T-helper 2 cell treated with Interferon-gamma antibody and Interleukin-4, amounts not matched to agents 5 μg/mL and 100 μg/mL, for 36 hours (primary cell): ENCODE data around the gene CLSTN1.
A peak's percentile ranks its signal among the peaks of the same experiment; 100 is the strongest.

Experiments used
- DNase-seq: peaks from one replicate; pipeline ENCODE4 v3.0.0; 2021; ENCODE audit warnings: low spot score
- H3K27ac Mint-ChIP-seq: one replicate; pipeline ENCODE4 v1.8.0; 2021; ENCODE audit warnings: mild to moderate bottlenecking, mixed read lengths
- H3K27me3 Mint-ChIP-seq: one replicate; pipeline ENCODE4 v1.8.0; 2021; ENCODE audit warnings: low read depth, mixed read lengths
- H3K36me3 Mint-ChIP-seq: one replicate; pipeline ENCODE4 v1.8.0; 2021; ENCODE audit warnings: low read depth, mixed read lengths
- H3K4me1 Mint-ChIP-seq: one replicate; pipeline ENCODE4 v1.8.0; 2021; ENCODE audit warnings: low read depth, mixed read lengths
- H3K4me3 Mint-ChIP-seq: one replicate; pipeline ENCODE4 v1.8.0; 2022; ENCODE audit warnings: mild to moderate bottlenecking, moderate library complexity, mixed read lengths
- H3K9me3 Mint-ChIP-seq: one replicate; pipeline ENCODE4 v1.8.0; 2021; ENCODE audit warnings: mixed read lengths

Gene CLSTN1

DNA sequence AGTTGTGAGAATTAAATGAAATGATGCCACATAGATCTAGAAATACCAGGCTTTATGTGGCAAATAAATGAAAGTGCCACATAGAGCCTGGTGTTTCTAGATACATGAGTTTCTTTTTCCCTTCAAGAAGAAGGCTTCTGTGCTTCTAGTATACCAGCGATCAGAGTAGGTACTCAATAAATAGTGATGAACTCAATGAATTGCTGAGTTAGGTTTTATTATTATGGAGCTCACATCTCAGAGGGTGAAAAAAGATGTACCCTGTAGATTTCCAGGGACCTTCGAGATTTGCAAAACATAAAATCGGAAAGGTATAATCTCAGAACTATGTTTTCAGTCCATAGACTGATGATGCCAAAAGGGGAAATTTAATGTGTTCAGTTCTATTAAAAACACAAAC is 2.3 kb upstream of the CLSTN1 start:
- H3K9me3 Mint-ChIP-seq = no peaks in the 10 kb centered on the region
- peaks cover 18% of the 10 kb centered on the region for H3K27me3 Mint-ChIP-seq
- no peak for DNase-seq
- peak overlapping the region; percentile 69 for H3K27ac Mint-ChIP-seq
- H3K36me3 Mint-ChIP-seq = peaks cover 7% of the 10 kb centered on the region
- peak overlapping the region; percentile 69 for H3K4me3 Mint-ChIP-seq
- H3K4me1 Mint-ChIP-seq = peaks cover 34% of the 10 kb centered on the region

DNA sequence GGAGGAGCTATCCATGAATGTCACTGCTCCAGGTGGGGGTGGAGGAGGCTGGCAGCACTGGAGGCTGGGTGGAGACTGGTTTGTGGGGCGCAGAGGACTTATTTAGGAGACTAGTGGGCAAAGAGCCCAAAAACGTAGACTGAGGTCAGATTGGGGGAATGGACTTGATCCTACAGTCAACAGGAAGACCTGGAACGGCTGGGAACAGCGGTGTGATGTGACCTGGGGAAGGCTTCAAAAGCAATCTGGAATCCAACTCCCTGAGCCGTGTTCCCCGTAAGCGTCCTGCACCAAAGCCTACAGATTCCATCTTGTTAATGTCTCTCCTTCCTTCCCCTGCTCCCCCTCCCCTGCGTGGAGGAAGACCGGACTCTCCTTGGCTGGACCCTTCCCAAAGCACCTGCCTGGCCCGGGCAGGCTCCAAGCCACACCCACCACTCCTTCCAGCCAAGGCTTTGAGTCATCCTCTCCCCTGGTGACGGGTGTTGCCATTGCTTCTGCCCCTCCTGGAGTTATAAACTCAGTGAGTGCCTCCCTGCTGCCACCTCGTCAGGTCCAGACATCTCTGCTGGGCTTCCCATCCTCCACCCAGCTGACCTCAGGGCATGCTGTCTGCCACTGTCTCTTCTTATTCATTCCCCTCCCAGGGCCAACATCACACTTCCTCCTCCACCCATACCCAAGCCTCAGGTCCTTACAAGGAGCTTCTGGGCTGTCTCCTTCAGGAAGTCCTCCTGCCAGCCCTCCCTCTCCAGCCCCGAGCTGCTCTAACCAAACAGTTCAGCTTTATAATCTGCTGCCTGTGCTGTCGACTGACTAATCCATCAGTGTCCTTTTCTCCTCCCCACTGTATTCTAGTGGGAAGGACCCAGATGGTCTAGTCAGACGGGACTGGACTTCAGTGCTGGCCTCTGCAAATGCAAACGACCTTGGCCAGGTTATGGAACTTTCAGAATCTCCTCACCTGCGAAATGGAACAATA is 1.6 kb upstream of the CLSTN1 start:
- H3K4me3 Mint-ChIP-seq = peak overlapping the region; percentile 69
- H3K27ac Mint-ChIP-seq = peak overlapping the region; percentile 69
- peaks cover 10% of the 10 kb centered on the region for H3K36me3 Mint-ChIP-seq
- H3K9me3 Mint-ChIP-seq = no peaks in the 10 kb centered on the region
- peaks cover 19% of the 10 kb centered on the region for H3K27me3 Mint-ChIP-seq
- peaks cover 37% of the 10 kb centered on the region for H3K4me1 Mint-ChIP-seq
- peak; percentile 37 for DNase-seq

DNA sequence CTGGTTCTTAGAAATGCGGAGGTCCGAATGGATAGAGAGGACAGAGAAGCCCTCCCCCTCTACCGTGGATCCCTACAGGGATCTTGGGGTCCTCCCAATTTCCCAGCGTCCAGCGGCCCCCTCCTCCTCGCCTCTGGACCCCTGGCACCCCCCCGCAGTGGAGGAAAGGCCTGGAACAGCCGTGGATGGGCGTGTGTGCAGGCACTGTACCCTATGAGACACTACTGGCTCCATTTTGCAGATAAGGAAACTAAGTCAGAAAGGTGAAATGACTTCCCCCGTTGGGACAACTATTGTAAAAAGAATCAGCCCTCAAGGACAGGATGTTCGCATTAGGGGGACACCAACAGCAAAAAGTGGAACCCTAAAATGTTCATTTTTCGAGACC is 931 bp upstream of the CLSTN1 start:
- Mint-ChIP-seq H3K4me1 (peaks cover 37% of the 10 kb centered on the region), H3K4me3 (peak overlapping the region; percentile 69)

DNA sequence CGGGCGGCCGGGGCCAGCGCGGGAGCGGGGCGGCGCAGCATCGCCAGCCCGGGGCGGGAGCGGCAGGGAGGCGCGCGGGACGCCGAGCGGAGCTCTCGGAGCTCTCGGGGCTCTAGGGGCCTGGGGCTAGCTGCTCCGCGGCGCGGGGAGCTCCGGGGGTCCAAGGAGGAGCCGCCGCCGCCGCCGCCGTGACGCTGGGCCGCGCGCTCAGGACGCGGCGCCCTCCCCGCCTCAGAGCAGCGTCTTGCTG is 147 bp downstream of the CLSTN1 start:
- Mint-ChIP-seq H3K9me3 (no peaks in the 10 kb centered on the region), H3K4me1 (peaks cover 37% of the 10 kb centered on the region), H3K4me3 (peak overlapping the region; percentile 36), H3K27ac (no peak overlapping the region), H3K27me3 (peaks cover 14% of the 10 kb centered on the region), H3K36me3 (peaks cover 16% of the 10 kb centered on the region)
- no peak for DNase-seq

More for the DNA sequence above, 931 bp upstream of the CLSTN1 start:
- peaks cover 16% of the 10 kb centered on the region for H3K27me3 Mint-ChIP-seq
- H3K27ac Mint-ChIP-seq = peak overlapping the region; percentile 21
- no peak for DNase-seq
- peaks cover 15% of the 10 kb centered on the region for H3K36me3 Mint-ChIP-seq
- no peaks in the 10 kb centered on the region for H3K9me3 Mint-ChIP-seq

DNA sequence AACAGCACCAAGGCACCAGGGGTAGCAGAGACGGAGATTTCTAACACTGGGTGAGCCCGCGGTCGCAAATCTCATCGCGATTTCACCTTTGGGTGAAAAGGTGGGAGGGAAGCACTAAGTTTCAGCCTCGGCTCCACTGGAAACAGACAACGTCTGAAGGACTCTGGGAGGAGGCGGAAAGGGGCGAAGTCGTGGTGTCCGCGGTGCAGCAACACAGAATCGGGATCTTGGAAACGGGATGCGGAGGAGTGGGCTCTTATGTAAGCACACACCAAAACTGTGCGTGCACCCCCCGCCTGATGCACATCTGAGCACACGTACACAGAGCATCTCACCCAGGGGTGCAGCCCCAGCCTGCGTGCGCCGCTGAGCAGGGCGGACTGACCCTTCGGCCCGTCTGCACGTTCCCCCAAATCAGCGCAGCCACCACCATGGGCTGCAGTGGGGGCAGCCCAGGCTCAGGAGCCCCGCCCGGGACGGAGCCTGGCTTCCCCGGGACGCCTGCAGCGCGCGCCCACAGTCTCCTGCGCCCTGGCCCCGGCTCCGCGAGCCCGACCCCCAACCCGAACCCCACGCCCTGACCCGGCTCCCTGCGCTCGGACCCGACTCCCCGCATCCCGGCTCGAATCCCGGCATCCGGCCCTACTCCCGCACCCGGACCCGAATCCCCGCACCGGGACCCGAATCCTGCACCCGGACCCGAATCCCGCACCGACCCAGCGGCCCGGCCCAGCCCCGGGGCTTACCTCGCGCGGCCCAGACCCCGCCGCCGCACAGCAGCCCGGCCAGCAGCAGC is 670 bp downstream of the CLSTN1 start:
- peak overlapping the region; percentile 96 for H3K4me3 Mint-ChIP-seq
- H3K27me3 Mint-ChIP-seq = peaks cover 14% of the 10 kb centered on the region

DNA sequence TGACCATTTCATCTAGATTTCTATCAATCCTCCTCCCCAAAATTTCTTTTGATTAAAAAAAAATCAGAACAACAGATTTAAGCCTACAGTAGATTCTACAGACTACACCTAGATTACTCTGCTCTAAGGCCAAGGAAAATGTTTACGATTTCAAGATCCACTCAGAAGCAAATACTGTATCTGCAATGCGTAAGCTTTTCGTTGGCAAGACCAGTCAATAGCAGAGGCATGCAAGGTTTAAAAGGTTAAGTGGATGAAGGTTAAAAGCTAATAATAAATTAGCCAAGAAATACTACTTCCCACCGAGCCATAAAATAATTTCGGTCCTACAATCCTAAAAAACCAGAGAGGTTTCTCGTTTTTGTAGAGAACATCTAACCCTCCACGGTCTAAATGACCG is 1.3 kb downstream of the CLSTN1 start:
- H3K4me3 Mint-ChIP-seq = peak overlapping the region; percentile 96
- H3K36me3 Mint-ChIP-seq = peaks cover 16% of the 10 kb centered on the region
- no peaks in the 10 kb centered on the region for H3K9me3 Mint-ChIP-seq
- peaks cover 36% of the 10 kb centered on the region for H3K4me1 Mint-ChIP-seq
- no peak for DNase-seq
- peaks cover 10% of the 10 kb centered on the region for H3K27me3 Mint-ChIP-seq
- peak overlapping the region; percentile 86 for H3K27ac Mint-ChIP-seq

More for the DNA sequence above, 670 bp downstream of the CLSTN1 start:
- DNase-seq = peak; percentile 29
- Mint-ChIP-seq H3K4me1 (peaks cover 37% of the 10 kb centered on the region), H3K36me3 (peaks cover 16% of the 10 kb centered on the region), H3K27ac (peak overlapping the region; percentile 86), H3K9me3 (no peaks in the 10 kb centered on the region)

DNA sequence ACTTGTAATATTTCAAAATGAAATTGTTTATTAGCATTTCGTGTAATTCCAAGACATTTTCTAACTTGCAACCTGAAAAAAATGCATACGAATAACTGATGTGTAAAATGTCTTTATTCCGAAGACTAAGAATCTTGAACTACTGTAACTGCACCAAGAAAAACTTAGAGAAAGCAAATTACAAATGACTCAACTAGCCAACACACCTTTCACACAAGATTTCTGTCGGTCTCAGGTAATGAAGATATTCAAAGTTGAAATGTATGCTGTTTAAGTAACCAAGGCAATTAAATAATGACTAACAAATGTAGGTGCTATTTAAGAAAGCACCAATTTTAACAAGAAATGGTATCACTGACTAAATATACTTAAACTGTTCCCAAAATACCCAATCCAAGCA is 2.1 kb downstream of the CLSTN1 start:
- DNase-seq = no peak
- no peaks in the 10 kb centered on the region for H3K9me3 Mint-ChIP-seq
- peaks cover 7% of the 10 kb centered on the region for H3K27me3 Mint-ChIP-seq
- H3K27ac Mint-ChIP-seq = no peak overlapping the region
- peaks cover 35% of the 10 kb centered on the region for H3K4me1 Mint-ChIP-seq
- H3K4me3 Mint-ChIP-seq = peak overlapping the region; percentile 96
- H3K36me3 Mint-ChIP-seq = peaks cover 16% of the 10 kb centered on the region

DNA sequence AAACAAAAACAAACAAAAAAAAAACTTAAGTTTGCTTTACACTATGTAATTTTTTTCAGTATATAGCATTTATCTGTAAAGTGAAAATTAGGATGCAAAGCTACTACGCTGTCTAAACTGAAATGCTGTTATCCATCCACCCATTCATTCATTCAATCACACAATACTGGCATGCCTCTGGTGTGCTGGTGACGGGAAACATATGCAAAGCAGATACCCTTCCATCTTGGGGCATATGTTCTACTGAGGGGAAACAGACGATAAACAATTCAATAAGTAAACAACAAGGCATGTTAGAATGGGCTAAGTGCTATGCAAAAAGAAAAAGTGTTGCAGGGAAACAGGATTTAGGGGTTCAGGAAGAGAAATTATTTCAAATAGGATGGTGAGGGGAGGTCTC is 3.2 kb downstream of the CLSTN1 start:
- Mint-ChIP-seq H3K36me3 (peaks cover 19% of the 10 kb centered on the region), H3K4me3 (peak overlapping the region; percentile 9), H3K4me1 (peaks cover 26% of the 10 kb centered on the region), H3K27me3 (peaks cover 3% of the 10 kb centered on the region), H3K27ac (no peak overlapping the region), H3K9me3 (no peaks in the 10 kb centered on the region)
- DNase-seq = no peak

DNA sequence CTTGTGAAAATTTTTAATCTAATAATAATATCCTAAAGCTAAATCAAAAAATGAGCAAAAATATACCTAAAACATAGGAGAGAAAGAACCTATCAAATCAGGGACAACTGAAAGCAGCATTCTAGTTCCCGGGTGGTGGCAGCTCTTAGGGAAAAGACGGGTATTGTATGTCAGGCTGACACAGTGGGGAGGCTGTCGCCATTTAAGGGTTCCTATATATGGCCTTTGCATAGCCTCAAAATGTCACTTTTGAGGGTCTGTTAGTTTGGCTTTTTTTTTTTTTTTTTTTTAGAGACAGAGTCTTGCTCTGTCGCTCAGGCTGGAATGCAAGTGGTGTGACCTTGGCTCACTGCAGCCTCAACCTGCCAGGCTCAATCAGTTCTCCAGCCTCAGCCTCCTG is 6.0 kb downstream of the CLSTN1 start:
- Mint-ChIP-seq H3K4me3 (no peak overlapping the region), H3K27ac (no peak overlapping the region), H3K27me3 (peaks cover 2% of the 10 kb centered on the region), H3K36me3 (peaks cover 18% of the 10 kb centered on the region), H3K9me3 (no peaks in the 10 kb centered on the region), H3K4me1 (peaks cover 17% of the 10 kb centered on the region)
- DNase-seq = no peak

DNA sequence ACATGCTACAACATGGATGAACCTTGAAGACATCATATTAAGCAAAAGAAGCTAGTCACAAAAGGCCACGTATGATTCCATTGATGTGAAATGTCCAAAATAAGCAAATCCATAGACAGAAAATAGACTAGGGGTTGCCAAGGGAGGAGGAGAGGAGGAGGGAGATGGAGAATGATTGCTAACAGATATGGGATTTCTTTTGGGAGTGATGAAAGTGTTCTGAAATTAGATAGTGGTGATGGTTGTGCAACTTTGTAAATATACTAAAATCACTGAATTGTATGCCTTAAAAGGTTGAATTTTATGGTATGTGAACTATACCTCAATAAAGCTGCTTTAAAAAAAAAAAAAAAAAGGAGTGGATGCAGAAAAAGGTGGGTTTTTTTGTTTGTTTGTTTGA is 7.6 kb downstream of the CLSTN1 start:
- no peak overlapping the region for H3K4me3 Mint-ChIP-seq

DNA sequence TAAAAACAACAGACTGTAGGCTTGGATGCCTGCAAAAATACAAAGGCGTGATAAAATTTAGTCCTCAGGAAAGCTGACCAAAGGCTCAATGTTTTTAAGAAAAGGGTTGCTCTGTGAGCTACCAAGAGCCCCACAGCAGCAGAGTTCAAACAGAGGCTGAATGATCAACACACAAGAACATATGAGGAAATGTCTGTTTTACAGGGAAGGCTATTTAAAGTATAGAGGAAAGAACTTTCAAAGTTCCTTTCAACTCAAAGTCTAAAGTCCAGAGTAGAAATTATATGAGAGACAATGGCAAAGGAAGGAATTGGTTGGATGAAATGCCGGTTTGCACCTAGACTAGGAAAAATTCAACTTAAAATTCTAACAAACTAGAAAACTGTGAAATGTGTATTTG is 8.6 kb downstream of the CLSTN1 start:
- Mint-ChIP-seq H3K4me3 (no peak overlapping the region), H3K9me3 (no peaks in the 10 kb centered on the region), H3K27ac (no peak overlapping the region), H3K27me3 (no peaks in the 10 kb centered on the region), H3K36me3 (peaks cover 11% of the 10 kb centered on the region), H3K4me1 (peaks cover 5% of the 10 kb centered on the region)
- DNase-seq = no peak

More for the DNA sequence above, 7.6 kb downstream of the CLSTN1 start:
- Mint-ChIP-seq H3K27me3 (peaks cover 2% of the 10 kb centered on the region), H3K4me1 (peaks cover 7% of the 10 kb centered on the region), H3K9me3 (no peaks in the 10 kb centered on the region), H3K27ac (no peak overlapping the region), H3K36me3 (peaks cover 13% of the 10 kb centered on the region)
- DNase-seq = no peak

DNA sequence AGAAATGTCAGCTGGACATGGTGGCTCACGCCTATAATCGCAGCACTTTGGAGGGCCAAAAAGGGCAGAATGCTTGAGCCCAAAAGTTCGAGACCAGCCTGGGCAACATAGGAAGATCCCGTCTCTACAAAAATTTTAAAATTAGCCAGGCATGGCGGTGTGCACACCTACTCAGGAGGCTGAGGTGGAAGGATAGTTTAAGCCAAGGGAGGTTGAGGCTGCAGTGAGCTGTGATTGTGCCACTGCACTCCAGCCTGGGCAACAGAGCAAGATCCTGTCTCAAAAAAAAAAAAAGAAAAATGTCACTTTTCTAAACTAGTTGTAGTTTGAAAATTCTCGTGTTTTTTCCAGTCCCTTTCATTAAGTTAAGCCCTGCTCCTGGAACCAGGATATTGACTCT is 9.1 kb downstream of the CLSTN1 start:
- peaks cover 6% of the 10 kb centered on the region for H3K36me3 Mint-ChIP-seq
- H3K4me1 Mint-ChIP-seq = peaks cover 5% of the 10 kb centered on the region
- no peaks in the 10 kb centered on the region for H3K27me3 Mint-ChIP-seq
- H3K9me3 Mint-ChIP-seq = no peaks in the 10 kb centered on the region
- H3K27ac Mint-ChIP-seq = no peak overlapping the region
- no peak for DNase-seq
- H3K4me3 Mint-ChIP-seq = no peak overlapping the region

DNA sequence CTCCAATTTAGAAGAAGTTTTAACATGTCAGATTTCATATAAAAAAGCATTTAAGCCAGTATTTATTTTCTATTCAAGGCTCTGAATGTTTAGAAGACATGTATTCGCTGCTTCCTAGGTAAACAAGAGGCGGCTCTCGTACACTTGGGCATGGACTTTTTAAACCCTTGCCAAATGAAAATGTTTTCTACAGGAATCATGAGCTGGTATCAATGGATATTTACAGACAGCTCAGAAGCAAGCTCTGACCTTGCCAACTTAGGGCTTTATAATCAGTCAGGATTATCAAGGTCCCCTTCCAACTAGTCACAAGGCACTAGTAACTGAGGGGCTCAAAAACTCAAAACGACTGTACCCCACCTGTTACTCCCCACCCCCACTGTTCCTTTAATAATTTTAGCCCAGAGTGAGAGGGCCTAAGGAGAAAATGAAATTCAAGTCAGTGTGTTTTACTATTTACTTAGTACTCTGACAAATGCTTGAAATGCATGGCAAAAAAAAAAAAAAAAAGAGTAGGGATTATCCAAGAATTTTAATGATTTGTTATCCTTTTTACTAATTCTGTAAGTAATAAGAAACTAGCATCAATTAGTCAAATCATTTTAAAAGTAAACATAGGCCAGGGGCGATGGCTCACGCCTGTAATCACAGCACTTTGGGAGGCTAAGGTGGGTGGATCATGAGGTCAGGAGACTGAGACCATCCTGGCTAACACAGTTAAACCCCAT is 12.4 kb downstream of the CLSTN1 start:
- H3K36me3 Mint-ChIP-seq = peaks cover 14% of the 10 kb centered on the region
- no peak for DNase-seq
- H3K27me3 Mint-ChIP-seq = no peaks in the 10 kb centered on the region
- peaks cover 8% of the 10 kb centered on the region for H3K4me1 Mint-ChIP-seq
- H3K9me3 Mint-ChIP-seq = no peaks in the 10 kb centered on the region
- no peak overlapping the region for H3K4me3 Mint-ChIP-seq
- H3K27ac Mint-ChIP-seq = no peak overlapping the region

DNA sequence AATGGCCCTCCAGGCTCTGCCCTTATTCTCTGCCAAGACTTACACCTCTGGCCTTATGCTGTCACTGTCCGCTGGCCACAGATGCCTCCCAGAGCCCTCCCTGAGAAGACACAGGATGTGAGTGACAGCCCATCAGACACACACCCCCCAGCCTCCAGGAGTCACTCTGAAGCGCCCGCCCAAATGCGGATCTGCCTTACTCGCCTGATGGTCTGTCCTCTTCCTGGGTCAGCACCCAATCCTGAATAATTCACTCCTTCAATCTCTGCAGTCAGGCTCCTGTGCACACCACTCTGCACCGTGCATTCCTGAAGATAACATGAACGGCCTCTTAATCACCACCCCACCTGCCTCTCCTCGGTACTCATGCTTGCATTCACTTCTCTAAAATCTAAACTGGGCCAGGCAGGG is 14.7 kb downstream of the CLSTN1 start:
- Mint-ChIP-seq H3K9me3 (no peaks in the 10 kb centered on the region), H3K36me3 (peaks cover 14% of the 10 kb centered on the region), H3K4me1 (peaks cover 10% of the 10 kb centered on the region), H3K27me3 (no peaks in the 10 kb centered on the region), H3K4me3 (no peak overlapping the region), H3K27ac (no peak overlapping the region)
- no peak for DNase-seq
